ENCODE data around the gene POLE3. TPM values are rescaled to one million over a fixed set of nuclear protein-coding genes. Genes with fewer than 3 reads are reported as not detected.

The POLE3 gene
- total and polyA plus RNA-seq, 2 donors (not counting 1 experiment from before 2014, with no cell fraction given), result 50.3 to 60.7 TPM

DNA sequence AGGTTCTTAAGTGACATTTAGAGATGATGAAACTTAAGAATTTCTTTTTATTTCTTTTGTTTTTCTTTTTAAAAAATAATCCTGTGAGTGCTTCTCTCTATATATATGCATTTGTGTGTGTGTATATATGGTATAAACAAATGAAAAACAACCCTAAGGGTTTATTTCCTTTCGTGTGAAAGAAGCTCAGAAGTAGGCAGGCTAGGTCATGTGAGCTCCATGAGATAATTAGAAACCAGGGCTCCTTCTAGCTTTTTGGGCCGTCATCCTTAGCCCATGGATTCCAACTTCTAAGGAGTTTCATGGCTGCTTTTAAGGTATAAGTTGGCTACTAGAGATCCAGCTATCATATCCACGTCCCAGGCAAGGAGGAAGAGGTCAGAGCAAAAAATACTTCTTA is 11.3 kb upstream of the POLE3 start:
- no peak for DNase-seq
- CTCF ChIA-PET, result interaction anchor here (1.3 kb wide), 1 partner anchor 234 kb away, joined by 3 read pairs; no protein-coding TSS in a partner anchor
- Histone ChIP-seq H3K27ac (ENCODE audit: low read length in 2 of 2) (no peak overlapping the region), H3K4me2 (replicated peaks; ENCODE audit: low read depth, low read length, poor library complexity, severe bottlenecking) (no peak overlapping the region), H3K79me2 (ENCODE audit: control insufficient read depth, insufficient read depth, low read length) (no peaks in the 10 kb centered on the region), H3K27me3 (replicated peaks in 1 of 4; ENCODE audit: control extremely low read depth in 1 of 4, control insufficient read depth in 3 of 4, insufficient read depth in 4 of 4, low read length in 3 of 4) (peaks cover 0 to 4% (median 0%) of the 10 kb centered on the region in 4 experiments), H3K4me3 (ENCODE audit: control extremely low read depth in 1 of 5, extremely low read depth in 1 of 5, insufficient read depth in 1 of 5, low read depth in 2 of 5, low read length in 4 of 5) (no peak overlapping the region), H3K36me3 (replicated peaks in 1 of 2; ENCODE audit: control extremely low read depth in 1 of 2, control insufficient read depth in 1 of 2, extremely low read depth in 1 of 2, insufficient read depth in 2 of 2, low read length in 1 of 2) (no peaks in the 10 kb centered on the region), H3K9me3 (ENCODE audit: control extremely low read depth in 1 of 3, control insufficient read depth in 2 of 3, insufficient read depth in 1 of 3, low read length in 2 of 3) (no peaks in the 10 kb centered on the region), H3K4me1 (ENCODE audit: control insufficient read depth in 2 of 2, insufficient read depth in 2 of 2, low read length in 2 of 2) (peaks cover 7 to 10% of the 10 kb centered on the region in 2 donors), H3K9ac (ENCODE audit: low read length) (no peak overlapping the region), H4K20me1 (ENCODE audit: control insufficient read depth, insufficient read depth, low read length, poor library complexity, severe bottlenecking) (no peaks in the 10 kb centered on the region), H2AFZ (ENCODE audit: insufficient read depth, low read depth, low read length, poor library complexity, severe bottlenecking) (no peak overlapping the region)
- 100% methylated on average over 1 of the region's 3 CpGs for WGBS (ENCODE audit: insufficient coverage)
- TF ChIP-seq EZH2 (IDR thresholded peaks at IDR 0.05; ENCODE audit: borderline replicate concordance, insufficient read depth, low read depth, low read length, poor library complexity, severe bottlenecking), result no peak
- TF ChIP-seq, protein P1, sequence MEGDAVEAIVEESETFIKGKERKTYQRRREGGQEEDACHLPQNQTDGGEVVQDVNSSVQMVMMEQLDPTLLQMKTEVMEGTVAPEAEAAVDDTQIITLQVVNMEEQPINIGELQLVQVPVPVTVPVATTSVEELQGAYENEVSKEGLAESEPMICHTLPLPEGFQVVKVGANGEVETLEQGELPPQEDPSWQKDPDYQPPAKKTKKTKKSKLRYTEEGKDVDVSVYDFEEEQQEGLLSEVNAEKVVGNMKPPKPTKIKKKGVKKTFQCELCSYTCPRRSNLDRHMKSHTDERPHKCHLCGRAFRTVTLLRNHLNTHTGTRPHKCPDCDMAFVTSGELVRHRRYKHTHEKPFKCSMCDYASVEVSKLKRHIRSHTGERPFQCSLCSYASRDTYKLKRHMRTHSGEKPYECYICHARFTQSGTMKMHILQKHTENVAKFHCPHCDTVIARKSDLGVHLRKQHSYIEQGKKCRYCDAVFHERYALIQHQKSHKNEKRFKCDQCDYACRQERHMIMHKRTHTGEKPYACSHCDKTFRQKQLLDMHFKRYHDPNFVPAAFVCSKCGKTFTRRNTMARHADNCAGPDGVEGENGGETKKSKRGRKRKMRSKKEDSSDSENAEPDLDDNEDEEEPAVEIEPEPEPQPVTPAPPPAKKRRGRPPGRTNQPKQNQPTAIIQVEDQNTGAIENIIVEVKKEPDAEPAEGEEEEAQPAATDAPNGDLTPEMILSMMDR (IDR thresholded peaks at IDR 0.05), result no peak
- no peaks in the 10 kb centered on the region for H3K4me1 Mint-ChIP-seq
- H3K27ac Mint-ChIP-seq, result no peak overlapping the region
- H3K4me3 Mint-ChIP-seq, result no peak overlapping the region
- no peak for ATAC-seq (ENCODE audit: low read depth)
- H3K27me3 Mint-ChIP-seq, result peaks cover 10% of the 10 kb centered on the region
- POLR2A ChIA-PET, result interaction anchor here (0.7 kb wide), 1 partner anchor 12 kb away, joined by 3 read pairs; no protein-coding TSS in a partner anchor
- no peaks in the 10 kb centered on the region for H3K9me3 Mint-ChIP-seq (ENCODE audit: insufficient read depth)
- intact Hi-C loops (cut with micrococcal nuclease), result no loop called here

DNA sequence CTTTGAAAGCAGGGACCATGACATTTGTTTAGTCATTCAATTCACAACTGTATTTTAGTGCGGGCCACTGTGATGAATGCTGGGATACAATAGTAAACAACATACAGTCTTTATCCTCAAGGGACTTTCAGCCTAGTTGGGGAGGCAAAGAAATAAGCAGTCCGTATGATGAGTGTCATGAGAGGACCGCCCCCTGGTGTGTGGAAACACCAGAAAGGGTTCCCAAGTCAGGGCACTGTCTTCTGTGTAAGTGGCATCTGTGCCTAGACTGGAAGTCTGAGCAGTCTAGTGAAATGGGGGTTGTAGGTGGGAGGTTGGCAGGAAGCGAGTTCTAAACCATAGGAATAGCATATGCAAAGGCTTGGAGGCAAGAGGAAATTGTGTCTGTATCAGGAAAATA is 6.9 kb upstream of the POLE3 start:
- CTCF ChIA-PET, result interaction anchor here (1.9 to 2.3 kb wide), 2 partner anchors 29 to 238 kb away, joined by 5 to 7 read pairs; no protein-coding TSS in a partner anchor
- H3K4me3 ChIP-seq (ENCODE audit: control extremely low read depth in 1 of 5, extremely low read depth in 1 of 5, insufficient read depth in 1 of 5, low read depth in 2 of 5, low read length in 4 of 5), result no peak overlapping the region
- H3K9ac ChIP-seq (ENCODE audit: low read length), result no peak overlapping the region
- no peak overlapping the region for H3K27ac Mint-ChIP-seq
- no peak overlapping the region for H3K4me2 ChIP-seq (replicated peaks; ENCODE audit: low read depth, low read length, poor library complexity, severe bottlenecking)
- H3K9me3 Mint-ChIP-seq (ENCODE audit: insufficient read depth), result no peaks in the 10 kb centered on the region
- WGBS (ENCODE audit: insufficient coverage), result 81% methylated on average over 3 of the region's 4 CpGs
- H3K27me3 Mint-ChIP-seq, result no peaks in the 10 kb centered on the region
- no peak for DNase-seq
- H3K36me3 ChIP-seq (replicated peaks in 1 of 2; ENCODE audit: control extremely low read depth in 1 of 2, control insufficient read depth in 1 of 2, extremely low read depth in 1 of 2, insufficient read depth in 2 of 2, low read length in 1 of 2), result no peaks in the 10 kb centered on the region
- no peak overlapping the region for H3K4me3 Mint-ChIP-seq
- TF ChIP-seq, protein P1 (IDR thresholded peaks at IDR 0.05), result no peak
- no peak for TF ChIP-seq EZH2 (IDR thresholded peaks at IDR 0.05; ENCODE audit: borderline replicate concordance, insufficient read depth, low read depth, low read length, poor library complexity, severe bottlenecking)
- POLR2A ChIA-PET, result no interaction called here
- no peak overlapping the region for H2AFZ ChIP-seq (ENCODE audit: insufficient read depth, low read depth, low read length, poor library complexity, severe bottlenecking)
- H4K20me1 ChIP-seq (ENCODE audit: control insufficient read depth, insufficient read depth, low read length, poor library complexity, severe bottlenecking), result no peaks in the 10 kb centered on the region
- peaks cover 18 to 23% of the 10 kb centered on the region in 2 donors for H3K4me1 ChIP-seq (ENCODE audit: control insufficient read depth in 2 of 2, insufficient read depth in 2 of 2, low read length in 2 of 2)
- H3K27me3 ChIP-seq (replicated peaks in 1 of 4; ENCODE audit: control extremely low read depth in 1 of 4, control insufficient read depth in 3 of 4, insufficient read depth in 4 of 4, low read length in 3 of 4), result no peaks in the 10 kb centered on the region
- no peaks in the 10 kb centered on the region for H3K79me2 ChIP-seq (ENCODE audit: control insufficient read depth, insufficient read depth, low read length)
- H3K9me3 ChIP-seq (ENCODE audit: control extremely low read depth in 1 of 3, control insufficient read depth in 2 of 3, insufficient read depth in 1 of 3, low read length in 2 of 3), result no peaks in the 10 kb centered on the region
- no peaks in the 10 kb centered on the region for H3K4me1 Mint-ChIP-seq
- H3K27ac ChIP-seq (ENCODE audit: low read length in 2 of 2), result peak overlapping the region; percentile 61 to 67
- intact Hi-C loops (cut with micrococcal nuclease), result loop anchor here (10.0 kb wide), 1 partner anchor 263 kb away; the partner anchor contains the start of gene SLC31A2
- ATAC-seq (ENCODE audit: low read depth), result no peak

All from B cell (primary cell).